Testis (tissue), 2 donors: ENCODE data around the gene OLA1.

Experiments
- CTCF ChIP-seq, 3 experiments: fragments of 450-650 bp in 2 of 3; fragments of 200-600 bp in 1 of 3; sonication (generic) in 1 of 3; IDR thresholded peaks; one replicate each; pipeline ENCODE4 v1.5.1; 2016 to 2019; ENCODE audit warnings: antibody characterized with exemption in 3 of 3, mild to moderate bottlenecking in 2 of 3, moderate library complexity in 1 of 3
- POLR2A ChIP-seq: fragments of 450-650 bp; IDR thresholded peaks from one replicate; pipeline ENCODE4 v1.6.1; 2017; ENCODE audit warnings: antibody characterized with exemption, mild to moderate bottlenecking, moderate library complexity

GRCh38 chr2:174286172-174286571, 37.8 kb upstream of the OLA1 start:
- no peak for TF ChIP-seq CTCF (IDR thresholded peaks at IDR 0.05)
- TF ChIP-seq POLR2A = no peak
